GM12878 (cell line): Measurements from ENCODE around the gene FAM20A. TPM values are rescaled to one million over a fixed set of nuclear protein-coding genes. Genes with fewer than 3 reads are reported as not detected.

ENCODE experiments used
- ATAC-seq: fragments of 200-7000 bp; cut with Tn5 transposase; 3 replicates; pipeline ENCODE4 v1.9.1; 2020; ENCODE audit warnings: mild to moderate bottlenecking, moderate library complexity
- BruUV-seq: library from RNA; stranded (reverse); fragments of 400-500 nt; replicated peaks from 2 replicates; lab custom pipeline; 2021; lab: Mats Ljungman, UMichigan
- CTCF ChIA-PET: fragments of 300-600 bp; sonication (Branson Sonifier 250); formaldehyde crosslinking; extraction: SDS; loops from one replicate; lab custom pipeline; 2021; ENCODE audit warnings: inconsistent platforms; lab: Yijun Ruan, JAX
- POLR2A ChIA-PET: fragments of 350-600 bp; formaldehyde crosslinking; extraction: SDS; loops from one replicate; lab custom pipeline; 2021; ENCODE audit warnings: inconsistent platforms; lab: Charles Lee
- RAD21 ChIA-PET: fragments of 300-600 bp; sonication (Branson Sonifier 250); formaldehyde crosslinking; loops from one replicate; lab custom pipeline; 2023; ENCODE audit warnings: antibody characterized with exemption; ENCODE audit not compliant: unreplicated experiment; lab: Charles Lee
- SMC1A ChIA-PET: fragments of 300-600 bp; sonication (Branson Sonifier 250); formaldehyde crosslinking; loops from one replicate; lab custom pipeline; 2023; ENCODE audit not compliant: unreplicated experiment, uncharacterized antibody; lab: Charles Lee
- DNase-seq: peaks from one replicate; pipeline ENCODE4 v3.0.0-alpha.2; 2011; ENCODE audit warnings: low read depth, low spot score
- FAIRE-seq: peaks from 3 replicates; lab custom pipeline; 2011; peaks lifted over from hg19 to GRCh38; lab: Jason Lieb, UNC
- H2AFZ ChIP-seq: 2 replicates; pipeline ENCODE4 v1.6.0; 2011; ENCODE audit warnings: low read depth, low read length, control low read depth; ENCODE audit not compliant: control insufficient read depth
- H3K27ac ChIP-seq: 2 replicates; pipeline ENCODE4 v1.5.1; 2011; ENCODE audit warnings: control low read depth; ENCODE audit not compliant: control insufficient read depth, insufficient read depth
- H3K27me3 ChIP-seq, 2 experiments: replicated peaks in 1 of 2; 2 replicates each; pipeline versions ENCODE4 v1.6.0 to v1.6.1; 2011; ENCODE audit warnings: low read length in 1 of 2; ENCODE audit not compliant: control insufficient read depth in 2 of 2, insufficient read depth in 2 of 2
- H3K36me3 ChIP-seq, 2 experiments: 2 replicates each; pipeline ENCODE4 v1.5.1; 2011; ENCODE audit warnings: low read length in 1 of 2; ENCODE audit not compliant: control insufficient read depth in 2 of 2, insufficient read depth in 2 of 2
- H3K4me1 ChIP-seq: 2 replicates; pipeline ENCODE4 v1.6.1; 2011; ENCODE audit warnings: mild to moderate bottlenecking, low read length, moderate library complexity, mixed read lengths; ENCODE audit not compliant: control insufficient read depth, insufficient read depth
- H3K4me2 ChIP-seq: 2 replicates; pipeline ENCODE4 v1.6.0; 2011; ENCODE audit warnings: control low read depth; ENCODE audit not compliant: control insufficient read depth, insufficient read depth
- H3K4me3 ChIP-seq: fragments of 200-600 bp; sonication (generic); 2 replicates; pipeline ENCODE4 v1.5.1; 2016
- H3K79me2 ChIP-seq: 2 replicates; pipeline ENCODE4 v1.6.0; 2011; ENCODE audit warnings: low read length; ENCODE audit not compliant: control insufficient read depth, insufficient read depth
- H3K9ac ChIP-seq: 2 replicates; pipeline ENCODE4 v1.8.0; 2011; ENCODE audit warnings: low read length, control low read depth, mixed read lengths; ENCODE audit not compliant: control insufficient read depth, insufficient read depth
- H3K9me3 ChIP-seq: replicated peaks from 3 replicates; pipeline ENCODE4 v1.5.1; 2011; ENCODE audit warnings: mild to moderate bottlenecking, low read length; ENCODE audit not compliant: control insufficient read depth, insufficient read depth
- H4K20me1 ChIP-seq: 2 replicates; pipeline ENCODE4 v1.6.0; 2011; ENCODE audit not compliant: control insufficient read depth, insufficient read depth
- ATF7 ChIP-seq: fragments of 450-650 bp; IDR thresholded peaks from 2 replicates; pipeline ENCODE4 v1.6.1; 2016; ENCODE audit warnings: low read depth, mild to moderate bottlenecking
- CHD1 ChIP-seq: IDR thresholded peaks from 2 replicates; pipeline ENCODE4 v1.6.1; 2012; ENCODE audit warnings: low read depth, low read length, improper control_type of control experiment
- EED ChIP-seq: sonication (generic); IDR thresholded peaks from 2 replicates; pipeline ENCODE4 v1.6.1; 2016; ENCODE audit warnings: antibody characterized with exemption, low read depth
- EGR1 ChIP-seq, 2 experiments: IDR thresholded peaks; 1 replicate in 1 of 2; 2 replicates in 1 of 2; pipeline ENCODE4 v1.6.1; 2011 to 2012; ENCODE audit warnings: low read depth in 2 of 2, low read length in 2 of 2, borderline replicate concordance in 1 of 2, mild to moderate bottlenecking in 1 of 2, moderate library complexity in 1 of 2
- FOS ChIP-seq: IDR thresholded peaks from 3 replicates; pipeline ENCODE4 v1.6.1; 2011; ENCODE audit warnings: borderline replicate concordance; ENCODE audit not compliant: insufficient read length; ENCODE audit errors: extremely low read depth
- KDM1A ChIP-seq: fragments of 200-600 bp; sonication (generic); IDR thresholded peaks from 2 replicates; pipeline ENCODE4 v1.6.1; 2016; ENCODE audit warnings: borderline replicate concordance
- MAX ChIP-seq: IDR thresholded peaks from 2 replicates; pipeline ENCODE4 v1.6.1; 2012; ENCODE audit warnings: low read depth, low read length, improper control_type of control experiment
- NR2F1 ChIP-seq: fragments of 450-650 bp; conservative IDR thresholded peaks from 2 replicates; pipeline ENCODE4 v1.6.1; 2017; ENCODE audit warnings: mild to moderate bottlenecking
- POLR2AphosphoS2 ChIP-seq: IDR thresholded peaks from 2 replicates; pipeline ENCODE4 v1.6.1; 2011; ENCODE audit warnings: low read depth, mild to moderate bottlenecking, low read length, improper control_type of control experiment, moderate library complexity
- POU2F2 ChIP-seq: IDR thresholded peaks from 3 replicates; pipeline ENCODE4 v1.6.1; 2011; ENCODE audit warnings: low read depth, mild to moderate bottlenecking, low read length, borderline replicate concordance
- RFX5 ChIP-seq: IDR thresholded peaks from 2 replicates; pipeline ENCODE4 v1.6.1; 2011; ENCODE audit warnings: low read depth, low read length, improper control_type of control experiment
- SMAD1 ChIP-seq: fragments of 450-650 bp; IDR thresholded peaks from 2 replicates; pipeline ENCODE4 v1.6.1; 2018; ENCODE audit warnings: mild to moderate bottlenecking, low read depth; ENCODE audit not compliant: partially characterized antibody
- SMC3 ChIP-seq: IDR thresholded peaks from 2 replicates; pipeline ENCODE4 v1.6.1; 2011; ENCODE audit warnings: low read length, improper control_type of control experiment, borderline replicate concordance
- TAF1 ChIP-seq: IDR thresholded peaks from 2 replicates; pipeline ENCODE4 v1.6.1; 2011; ENCODE audit warnings: mild to moderate bottlenecking, low read depth, low read length, borderline replicate concordance
- ZBED1 ChIP-seq: IDR thresholded peaks from 2 replicates; pipeline ENCODE4 v1.6.1; 2016; ENCODE audit warnings: borderline replicate concordance
- WGBS: methylation state at CpG from one replicate; pipeline ENCODE4 v1.1.6; 2016; ENCODE audit warnings: low lambda C conversion rate; ENCODE audit not compliant: insufficient replicate concordance, insufficient coverage; ENCODE audit errors: missing lambda C conversion rate; 5-methylcytosine and 5-hydroxymethylcytosine counted together
- in situ Hi-C: fragments of 300-500 bp; cut with MboI; formaldehyde crosslinking; loops from 9 replicates; pipeline ENCODE4 v1.14.3; 2018; ENCODE audit warnings: mixed read lengths
- intact Hi-C: fragments of 100-400 bp; cut with micrococcal nuclease; formaldehyde crosslinking; loops from one replicate; pipeline ENCODE4 v1.14.2; 2022; ENCODE audit not compliant: unreplicated experiment
- polyA plus RNA-seq, 11 experiments: library from polyadenylated mRNA; depleted of rRNA in 4 of 11; unstranded in 6 of 11; stranded (reverse) in 5 of 11; fragments of >200 nt; fragmentation: Nextera tagmentation in 4 of 11; fragmentation: Illumina TruSeq in 1 of 11; extraction: Ambion mirVana in 4 of 11; extraction: Trizol in 1 of 11; gene quantifications; 1 replicate in 1 of 11; 2 replicates in 10 of 11; pipeline versions ENCODE4 v1.2.1 to v1.2.3, GENCODE V29; 2011 to 2016; ENCODE audit warnings: inconsistent platforms in 2 of 11, missing spikeins in 2 of 11, low read depth in 1 of 11
- total RNA-seq, 4 experiments: library from RNA; depleted of rRNA in 3 of 4; stranded (reverse); fragments of >200 nt in 3 of 4; fragmentation: Illumina TruSeq in 1 of 4; extraction: Trizol in 1 of 4; gene quantifications; 2 replicates each; pipeline versions ENCODE4 v1.2.1 to v1.2.3, GENCODE V29; 2013 to 2021
- TF ChIP-seq, protein P1 (sequence below): fragments of 450-650 bp; IDR thresholded peaks from 2 replicates; pipeline ENCODE4 v1.6.1; 2017; ENCODE audit warnings: mild to moderate bottlenecking, moderate library complexity

FAM20A gene
- total and polyA plus RNA-seq, 10 of the 15 experiments (the other 5 are each of a cell fraction or from before 2014, with no cell fraction given) = 0.13 TPM; not detected in 9

GRCh38 chr17:68569346-68569745 lies 31.8 kb downstream of the FAM20A start:
- no peaks in the 10 kb centered on the region for H3K4me1 ChIP-seq
- SMC1A ChIA-PET = no interaction called here
- CTCF ChIA-PET = interaction anchor here (2.1 kb wide), 1 partner anchor 45 kb away, joined by 6 read pairs; no protein-coding TSS in a partner anchor
- H3K4me3 ChIP-seq = no peak overlapping the region
- H3K9ac ChIP-seq = no peak overlapping the region
- in situ Hi-C loops (no loop called here), intact Hi-C loops (no loop called here)
- H2AFZ ChIP-seq = no peak overlapping the region
- ATAC-seq = no peak
- no peaks in the 10 kb centered on the region; a peak in 1 of 4 replicates for H3K27me3 ChIP-seq
- POLR2A ChIA-PET = no interaction called here
- no peaks in the 10 kb centered on the region for H3K36me3 ChIP-seq
- no peak overlapping the region for H3K4me2 ChIP-seq
- H3K79me2 ChIP-seq = no peaks in the 10 kb centered on the region
- DNase-seq = no peak
- RAD21 ChIA-PET = no interaction called here
- no peaks in the 10 kb centered on the region for H3K9me3 ChIP-seq
- FAIRE-seq = no peak
- no peaks in the 10 kb centered on the region for H4K20me1 ChIP-seq
- BruUV-seq = no TSS peak
- no peak overlapping the region for H3K27ac ChIP-seq
- no peak for TF ChIP-seq TAF1
- TF ChIP-seq ATF7 = no peak
- no peak for TF ChIP-seq NR2F1
- no peak for TF ChIP-seq SMAD1
- no peak for TF ChIP-seq FOS
- TF ChIP-seq SMC3 = no peak
- TF ChIP-seq EGR1 (IDR thresholded peaks at IDR 0.05; ENCODE audit: borderline replicate concordance in 1 of 2, low read depth in 2 of 2, low read length in 2 of 2) = no peak

- H3K4me3 ChIP-seq = no peak overlapping the region
- no peak for ATAC-seq
- ChIA-PET CTCF (interaction anchor here (2.1 kb wide), 1 partner anchor 45 kb away, joined by 6 read pairs; no protein-coding TSS in a partner anchor), SMC1A (no interaction called here), POLR2A (no interaction called here), RAD21 (no interaction called here)
- DNase-seq = no peak
- no peaks in the 10 kb centered on the region for H3K9me3 ChIP-seq
- H3K9ac ChIP-seq = no peak overlapping the region
- WGBS = 67% methylated on average over 2 of the region's 2 CpGs
- intact Hi-C loops = no loop called here
- no peaks in the 10 kb centered on the region for H3K36me3 ChIP-seq
- H3K27ac ChIP-seq = no peak overlapping the region
- H3K4me1 ChIP-seq = no peaks in the 10 kb centered on the region
- no peaks in the 10 kb centered on the region; a peak in 1 of 4 replicates for H3K27me3 ChIP-seq
- no peak for FAIRE-seq
- H4K20me1 ChIP-seq = no peaks in the 10 kb centered on the region
- H3K4me2 ChIP-seq = no peak overlapping the region
- in situ Hi-C loops = no loop called here
- BruUV-seq = no TSS peak
- no peaks in the 10 kb centered on the region for H3K79me2 ChIP-seq
- no peak overlapping the region for H2AFZ ChIP-seq
- TF ChIP-seq KDM1A (no peak), CHD1 (no peak), POLR2AphosphoS2 (no peak), EED (no peak), ZBED1 (no peak), RFX5 (no peak), MAX (no peak), ATF7 (no peak), POU2F2 (no peak)
- TF ChIP-seq, protein P1, sequence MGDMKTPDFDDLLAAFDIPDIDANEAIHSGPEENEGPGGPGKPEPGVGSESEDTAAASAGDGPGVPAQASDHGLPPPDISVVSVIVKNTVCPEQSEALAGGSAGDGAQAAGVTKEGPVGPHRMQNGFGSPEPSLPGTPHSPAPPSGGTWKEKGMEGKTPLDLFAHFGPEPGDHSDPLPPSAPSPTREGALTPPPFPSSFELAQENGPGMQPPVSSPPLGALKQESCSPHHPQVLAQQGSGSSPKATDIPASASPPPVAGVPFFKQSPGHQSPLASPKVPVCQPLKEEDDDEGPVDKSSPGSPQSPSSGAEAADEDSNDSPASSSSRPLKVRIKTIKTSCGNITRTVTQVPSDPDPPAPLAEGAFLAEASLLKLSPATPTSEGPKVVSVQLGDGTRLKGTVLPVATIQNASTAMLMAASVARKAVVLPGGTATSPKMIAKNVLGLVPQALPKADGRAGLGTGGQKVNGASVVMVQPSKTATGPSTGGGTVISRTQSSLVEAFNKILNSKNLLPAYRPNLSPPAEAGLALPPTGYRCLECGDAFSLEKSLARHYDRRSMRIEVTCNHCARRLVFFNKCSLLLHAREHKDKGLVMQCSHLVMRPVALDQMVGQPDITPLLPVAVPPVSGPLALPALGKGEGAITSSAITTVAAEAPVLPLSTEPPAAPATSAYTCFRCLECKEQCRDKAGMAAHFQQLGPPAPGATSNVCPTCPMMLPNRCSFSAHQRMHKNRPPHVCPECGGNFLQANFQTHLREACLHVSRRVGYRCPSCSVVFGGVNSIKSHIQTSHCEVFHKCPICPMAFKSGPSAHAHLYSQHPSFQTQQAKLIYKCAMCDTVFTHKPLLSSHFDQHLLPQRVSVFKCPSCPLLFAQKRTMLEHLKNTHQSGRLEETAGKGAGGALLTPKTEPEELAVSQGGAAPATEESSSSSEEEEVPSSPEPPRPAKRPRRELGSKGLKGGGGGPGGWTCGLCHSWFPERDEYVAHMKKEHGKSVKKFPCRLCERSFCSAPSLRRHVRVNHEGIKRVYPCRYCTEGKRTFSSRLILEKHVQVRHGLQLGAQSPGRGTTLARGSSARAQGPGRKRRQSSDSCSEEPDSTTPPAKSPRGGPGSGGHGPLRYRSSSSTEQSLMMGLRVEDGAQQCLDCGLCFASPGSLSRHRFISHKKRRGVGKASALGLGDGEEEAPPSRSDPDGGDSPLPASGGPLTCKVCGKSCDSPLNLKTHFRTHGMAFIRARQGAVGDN = no peak
Observed at GRCh38 chr17:68568581-68568980, 32.6 kb downstream of the FAM20A start.
